ENCODE data around the gene WWC2.

DNA sequence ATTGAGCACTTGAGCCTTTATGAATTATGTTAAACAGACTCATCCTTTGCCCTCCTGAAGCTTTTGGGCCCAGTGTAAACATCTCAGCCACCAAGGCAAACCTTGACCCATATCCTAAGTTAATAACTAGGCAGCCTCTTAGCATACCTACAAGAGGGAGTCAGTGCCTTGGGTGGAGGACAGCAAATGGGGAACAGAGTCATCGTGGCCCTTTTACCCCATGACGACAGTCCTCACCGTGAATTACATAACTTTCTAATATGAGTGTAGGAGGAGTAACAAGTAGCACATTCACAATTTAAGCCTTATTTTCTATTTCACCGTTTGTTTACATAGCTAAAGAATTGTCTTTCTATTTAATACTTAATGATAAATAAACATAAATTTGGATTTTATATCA is 204.2 kb downstream of the WWC2 start:
- TF ChIP-seq CTCF (IDR thresholded peaks at IDR 0.05; ENCODE audit: low read depth, low read length, poor library complexity, severe bottlenecking) (no peak), EZH2phosphoT487 (IDR thresholded peaks at IDR 0.05; ENCODE audit: borderline replicate concordance, low read length) (no peak)

Data from DOHH2 (cell line).